H9 (cell line): Measurements from ENCODE around the gene GNRHR. TPM values are rescaled to one million over a fixed set of nuclear protein-coding genes. Genes with fewer than 3 reads are reported as not detected.

Source experiments
- DNase-seq: peaks from one replicate; pipeline ENCODE4 v3.0.0-alpha.2; 2017
- H2AFZ ChIP-seq: one replicate; pipeline ENCODE4 v1.6.1; 2013; ENCODE audit warnings: mild to moderate bottlenecking, low read length, control low read depth, moderate library complexity
- H2AK5ac ChIP-seq: 2 replicates; pipeline ENCODE4 v1.6.1; 2013; ENCODE audit warnings: low read length, control low read depth, mixed read lengths; ENCODE audit not compliant: insufficient read length
- H2BK120ac ChIP-seq: one replicate; pipeline ENCODE4 v1.6.1; 2013; ENCODE audit warnings: low read depth, mild to moderate bottlenecking, low read length, control low read depth, inconsistent platforms; ENCODE audit not compliant: poor library complexity, severe bottlenecking
- H2BK12ac ChIP-seq: 2 replicates; pipeline ENCODE4 v1.6.1; 2013; ENCODE audit warnings: low read length, control low read depth, mixed read lengths, low read depth; ENCODE audit not compliant: insufficient read length
- H2BK15ac ChIP-seq: 2 replicates; pipeline ENCODE4 v1.6.1; 2013; ENCODE audit warnings: low read depth, low read length, control low read depth
- H2BK20ac ChIP-seq: one replicate; pipeline ENCODE4 v1.6.1; 2013; ENCODE audit warnings: low read depth, mild to moderate bottlenecking, low read length, control low read depth, inconsistent platforms; ENCODE audit not compliant: poor library complexity, severe bottlenecking
- H2BK5ac ChIP-seq: 2 replicates; pipeline ENCODE4 v1.6.1; 2013; ENCODE audit warnings: low read length, control low read depth, mixed read lengths; ENCODE audit not compliant: insufficient read length
- H3K14ac ChIP-seq: 2 replicates; pipeline ENCODE4 v1.6.1; 2013; ENCODE audit warnings: low read length, control low read depth; ENCODE audit not compliant: insufficient read depth
- H3K18ac ChIP-seq: 2 replicates; pipeline ENCODE4 v1.6.1; 2013; ENCODE audit warnings: low read depth, mild to moderate bottlenecking, mixed read lengths, low read length, control low read depth; ENCODE audit not compliant: insufficient read length
- H3K23ac ChIP-seq: 2 replicates; pipeline ENCODE4 v1.6.1; 2013; ENCODE audit warnings: low read length, control low read depth, mixed read lengths, low read depth; ENCODE audit not compliant: insufficient read length
- H3K23me2 ChIP-seq: 2 replicates; pipeline ENCODE4 v1.6.1; 2013; ENCODE audit warnings: low read depth, mild to moderate bottlenecking, mixed read lengths, low read length, control low read depth; ENCODE audit not compliant: insufficient read length, poor library complexity, severe bottlenecking
- H3K27ac ChIP-seq: 2 replicates; pipeline ENCODE4 v1.5.1; 2013; ENCODE audit warnings: low read length, control low read depth, mixed read lengths, low read depth; ENCODE audit not compliant: insufficient read length
- H3K27me3 ChIP-seq: 2 replicates; pipeline ENCODE4 v1.6.1; 2013; ENCODE audit warnings: low read length, control low read depth, inconsistent platforms; ENCODE audit not compliant: insufficient read depth
- H3K4ac ChIP-seq: 2 replicates; pipeline ENCODE4 v1.6.1; 2013; ENCODE audit warnings: low read depth, mild to moderate bottlenecking, control low read depth, inconsistent platforms, low read length, moderate library complexity
- H3K4me1 ChIP-seq: 2 replicates; pipeline ENCODE4 v1.6.1; 2013; ENCODE audit warnings: low read length, control low read depth, inconsistent platforms; ENCODE audit not compliant: insufficient read depth
- H3K4me2 ChIP-seq: 2 replicates; pipeline ENCODE4 v1.6.1; 2013; ENCODE audit warnings: low read length, control low read depth, mixed read lengths; ENCODE audit not compliant: insufficient read length, insufficient read depth
- H3K56ac ChIP-seq: 2 replicates; pipeline ENCODE4 v1.6.1; 2013; ENCODE audit warnings: low read depth, mild to moderate bottlenecking, mixed read lengths, low read length, control low read depth; ENCODE audit not compliant: insufficient read length
- H3K79me1 ChIP-seq: 2 replicates; pipeline ENCODE4 v1.6.1; 2013; ENCODE audit warnings: low read depth, mild to moderate bottlenecking, moderate library complexity, low read length, control low read depth, inconsistent platforms; ENCODE audit not compliant: insufficient read depth, poor library complexity, severe bottlenecking
- H3K79me2 ChIP-seq: 2 replicates; pipeline ENCODE4 v1.6.1; 2013; ENCODE audit warnings: low read length, control low read depth, inconsistent platforms; ENCODE audit not compliant: insufficient read depth
- H3K9ac ChIP-seq: 2 replicates; pipeline ENCODE4 v1.6.1; 2013; ENCODE audit warnings: low read length, control low read depth, mixed read lengths; ENCODE audit not compliant: insufficient read length; ENCODE audit errors: extremely low read depth
- H3K9me3 ChIP-seq: one replicate; pipeline ENCODE4 v1.6.1; 2013; ENCODE audit warnings: low read depth, low read length, inconsistent platforms; ENCODE audit not compliant: control insufficient read depth
- H3T11ph ChIP-seq: one replicate; pipeline ENCODE4 v1.6.1; 2013; ENCODE audit warnings: mild to moderate bottlenecking, low read length, control low read depth, inconsistent platforms
- H4K20me1 ChIP-seq: one replicate; pipeline ENCODE4 v1.6.1; 2013; ENCODE audit not compliant: control insufficient read depth, insufficient read length, insufficient read depth
- H4K5ac ChIP-seq: 2 replicates; pipeline ENCODE4 v1.6.1; 2013; ENCODE audit warnings: low read depth, mild to moderate bottlenecking, mixed read lengths, low read length, control low read depth; ENCODE audit not compliant: insufficient read length
- H4K8ac ChIP-seq: replicated peaks from 2 replicates; pipeline ENCODE4 v1.6.1; 2013; ENCODE audit warnings: low read length, control low read depth, mixed read lengths, low read depth; ENCODE audit not compliant: insufficient read length
- H4K91ac ChIP-seq: 2 replicates; pipeline ENCODE4 v1.6.1; 2013; ENCODE audit warnings: low read depth, mild to moderate bottlenecking, moderate library complexity, mixed read lengths, low read length, control low read depth; ENCODE audit not compliant: insufficient read length
- H3K27ac Mint-ChIP-seq, 3 experiments: 2 replicates in 2 of 3; 3 replicates in 1 of 3; pipeline ENCODE4 v1.8.0; 2020 to 2021; ENCODE audit warnings: mixed read lengths in 3 of 3, mild to moderate bottlenecking in 1 of 3, moderate library complexity in 1 of 3
- H3K27me3 Mint-ChIP-seq: 2 replicates; pipeline ENCODE4 v1.8.0; 2021; ENCODE audit warnings: low read depth, mild to moderate bottlenecking, moderate library complexity, mixed read lengths
- H3K36me3 Mint-ChIP-seq, 3 experiments: 2 replicates in 2 of 3; 3 replicates in 1 of 3; pipeline ENCODE4 v1.8.0; 2020 to 2021; ENCODE audit warnings: low read depth in 3 of 3, mixed read lengths in 3 of 3; ENCODE audit not compliant: insufficient read depth in 1 of 3
- H3K4me1 Mint-ChIP-seq, 2 experiments: 2 replicates each; pipeline ENCODE4 v1.8.0; 2020; ENCODE audit warnings: mixed read lengths in 2 of 2
- H3K4me3 Mint-ChIP-seq, 2 experiments: 2 replicates in 1 of 2; 3 replicates in 1 of 2; pipeline ENCODE4 v1.8.0; 2020 to 2021; ENCODE audit warnings: mild to moderate bottlenecking in 2 of 2, mixed read lengths in 2 of 2, moderate library complexity in 1 of 2
- H3K9me3 Mint-ChIP-seq, 2 experiments: 2 replicates in 1 of 2; 3 replicates in 1 of 2; pipeline ENCODE4 v1.8.0; 2020; ENCODE audit warnings: mild to moderate bottlenecking in 2 of 2, mixed read lengths in 2 of 2, moderate library complexity in 1 of 2
- WGBS: extraction: QIAGEN DNeasy Blood & Tissue Kit; methylation state at CpG from one replicate; pipeline ENCODE4 v1.1.7; 2013; ENCODE audit warnings: missing lambda C conversion rate, low lambda C conversion rate, mixed read lengths; ENCODE audit not compliant: insufficient read length; ENCODE audit errors: extremely low coverage; 5-methylcytosine and 5-hydroxymethylcytosine counted together
- total RNA-seq: library from RNA; stranded (reverse); gene quantifications from 2 replicates; pipeline ENCODE4 v1.2.1, GENCODE V29; 2021
- TF ChIP-seq, protein P1 (sequence below): fragments of 200-600 bp; sonication (generic); conservative IDR thresholded peaks from 3 replicates; pipeline ENCODE4 v1.8.0; 2021; ENCODE audit warnings: antibody characterized with exemption, mild to moderate bottlenecking

The GNRHR gene
- total RNA-seq, 1 experiment from 2014 or later = not detected

DNA sequence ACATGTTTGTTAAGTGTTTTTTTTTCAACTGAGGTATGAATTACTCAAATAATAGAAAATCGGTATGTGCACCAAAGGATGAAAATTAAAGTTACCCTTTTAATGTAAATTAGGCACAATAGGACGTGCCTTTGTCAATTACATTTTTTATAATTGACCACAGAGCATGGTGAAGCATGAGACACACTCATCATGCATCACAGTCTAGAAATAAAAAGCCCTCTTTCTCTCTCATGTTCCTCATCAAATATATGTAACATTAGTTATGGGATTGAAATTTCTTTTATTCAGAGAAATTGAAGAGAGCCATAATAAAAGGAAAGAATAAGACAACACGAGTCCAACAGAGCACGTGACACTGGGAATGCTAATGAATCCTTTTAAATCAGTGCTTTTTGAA is 3.5 kb downstream of the GNRHR start:
- no peak overlapping the region for H3K27ac ChIP-seq

More for the DNA sequence above, 3.5 kb downstream of the GNRHR start:
- Histone ChIP-seq H2AK5ac (no peak overlapping the region), H2AFZ (no peak overlapping the region), H3K18ac (no peak overlapping the region), H3K14ac (no peak overlapping the region), H3T11ph (no peak overlapping the region), H4K91ac (no peak overlapping the region), H4K5ac (no peak overlapping the region), H2BK15ac (no peak overlapping the region), H3K4me2 (no peak overlapping the region), H3K9me3 (no peaks in the 10 kb centered on the region), H3K23ac (no peak overlapping the region), H3K4me1 (no peaks in the 10 kb centered on the region), H3K9ac (no peak overlapping the region), H2BK5ac (no peak overlapping the region), H2BK20ac (no peak overlapping the region), H2BK120ac (no peak overlapping the region), H4K8ac (no peak overlapping the region), H3K23me2 (no peaks in the 10 kb centered on the region), H3K27me3 (no peaks in the 10 kb centered on the region), H3K79me1 (no peaks in the 10 kb centered on the region), H4K20me1 (no peaks in the 10 kb centered on the region), H2BK12ac (no peak overlapping the region), H3K79me2 (no peaks in the 10 kb centered on the region), H3K4ac (no peak overlapping the region), H3K56ac (no peak overlapping the region)
- WGBS = no CpG with 5 or more reads among the region's 4 CpGs
- no peak for DNase-seq
- Mint-ChIP-seq H3K9me3 (no peaks in the 10 kb centered on the region), H3K4me3 (no peak overlapping the region), H3K27me3 (no peaks in the 10 kb centered on the region), H3K4me1 (no peaks in the 10 kb centered on the region), H3K36me3 (no peaks in the 10 kb centered on the region), H3K27ac (no peak overlapping the region)
- TF ChIP-seq, protein P1, sequence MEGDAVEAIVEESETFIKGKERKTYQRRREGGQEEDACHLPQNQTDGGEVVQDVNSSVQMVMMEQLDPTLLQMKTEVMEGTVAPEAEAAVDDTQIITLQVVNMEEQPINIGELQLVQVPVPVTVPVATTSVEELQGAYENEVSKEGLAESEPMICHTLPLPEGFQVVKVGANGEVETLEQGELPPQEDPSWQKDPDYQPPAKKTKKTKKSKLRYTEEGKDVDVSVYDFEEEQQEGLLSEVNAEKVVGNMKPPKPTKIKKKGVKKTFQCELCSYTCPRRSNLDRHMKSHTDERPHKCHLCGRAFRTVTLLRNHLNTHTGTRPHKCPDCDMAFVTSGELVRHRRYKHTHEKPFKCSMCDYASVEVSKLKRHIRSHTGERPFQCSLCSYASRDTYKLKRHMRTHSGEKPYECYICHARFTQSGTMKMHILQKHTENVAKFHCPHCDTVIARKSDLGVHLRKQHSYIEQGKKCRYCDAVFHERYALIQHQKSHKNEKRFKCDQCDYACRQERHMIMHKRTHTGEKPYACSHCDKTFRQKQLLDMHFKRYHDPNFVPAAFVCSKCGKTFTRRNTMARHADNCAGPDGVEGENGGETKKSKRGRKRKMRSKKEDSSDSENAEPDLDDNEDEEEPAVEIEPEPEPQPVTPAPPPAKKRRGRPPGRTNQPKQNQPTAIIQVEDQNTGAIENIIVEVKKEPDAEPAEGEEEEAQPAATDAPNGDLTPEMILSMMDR = no peak
